ENCODE results near the gene GZMH. TPM values are rescaled to one million over a fixed set of nuclear protein-coding genes. Genes with fewer than 3 reads are reported as not detected.
"Not testable (repeated sequence)": the region's sequence is repeated elsewhere in the genome, so short reads cannot be mapped to it uniquely, and the experiment has no call there.

GZMH gene
- total RNA-seq (under 1 TPM in 4 of 6 donors, not detected in 2; 0.28 to 0.90 (median 0.71) TPM), polyA plus RNA-seq (under 1 TPM; 0.21 to 0.61 TPM)

GRCh38 chr14:24609655-24610344, at the start of gene GZMH:
Gene GZMH, minus strand, starts transcription at chr14:24609685. Its CDS starts 72 bp downstream, at chr14:24609613.
- Histone ChIP-seq H3K9me3 (no peaks in the 10 kb centered on the region), H3K4me1 (no peaks in the 10 kb centered on the region), H3K4me3 (no peak within 1 kb of the TSS), H3K27ac (no peak within 1 kb of the TSS), H3K36me3 (no peaks in the 10 kb centered on the region), H3K27me3 (no peaks in the 10 kb centered on the region)
- 71 to 86% methylated on average over 2 of the region's 2 CpGs for WGBS, 2 donors
- DNase-seq, result no peak
- FAIRE-seq, result no peak
- TF ChIP-seq CTCF (IDR thresholded peaks at IDR 0.05), result no peak
- ATAC-seq, result no peak
- intact Hi-C loops (cut with DNase I), result no loop called here

GRCh38 chr14:24648361-24648760, 38.9 kb upstream of the GZMH start:
- H3K4me3 ChIP-seq; H3K4me1 ChIP-seq; H3K9me3 ChIP-seq; H3K36me3 ChIP-seq; DNase-seq; FAIRE-seq; H3K27ac ChIP-seq; ATAC-seq; intact Hi-C loops (cut with DNase I); H3K27me3 ChIP-seq: not testable (repeated sequence)
- WGBS, 2 donors, result 57 to 59% methylated on average over 1 of the region's 1 CpG

GRCh38 chr14:24639905-24640304, 30.4 kb upstream of the GZMH start:
- Histone ChIP-seq H3K4me3 (no peak overlapping the region), H3K27me3 (no peaks in the 10 kb centered on the region), H3K36me3 (no peaks in the 10 kb centered on the region), H3K27ac (no peak overlapping the region), H3K4me1 (no peaks in the 10 kb centered on the region), H3K9me3 (no peaks in the 10 kb centered on the region)
- intact Hi-C loops (cut with DNase I), result no loop called here
- TF ChIP-seq CTCF (IDR thresholded peaks at IDR 0.05), result no peak
- WGBS, 2 donors, result 44 to 48% methylated on average over 3 of the region's 3 CpGs
- DNase-seq (no peak), FAIRE-seq (no peak), ATAC-seq (no peak)

DNA sequence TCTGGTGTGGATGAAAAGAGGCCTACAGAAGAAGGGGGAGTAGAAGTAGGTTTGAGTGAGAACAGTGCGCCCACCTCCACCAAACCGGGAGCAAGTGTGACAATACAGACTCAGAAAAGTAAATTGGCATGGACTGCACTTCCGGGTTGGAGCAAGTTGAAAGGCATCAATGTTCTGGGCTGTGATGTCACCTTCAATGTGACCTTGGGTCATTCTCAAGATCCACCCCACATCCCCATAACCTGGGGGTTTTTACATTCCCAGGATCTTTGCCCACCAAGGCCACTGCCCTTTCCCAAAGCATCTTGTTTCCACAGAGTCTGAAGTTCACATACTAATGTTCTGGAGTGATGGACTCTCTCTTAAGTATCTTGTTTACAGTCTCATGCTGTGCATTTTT, 29.8 kb upstream of the GZMH start:
- 74 to 79% methylated on average over 3 of the region's 3 CpGs for WGBS, 2 donors

DNA sequence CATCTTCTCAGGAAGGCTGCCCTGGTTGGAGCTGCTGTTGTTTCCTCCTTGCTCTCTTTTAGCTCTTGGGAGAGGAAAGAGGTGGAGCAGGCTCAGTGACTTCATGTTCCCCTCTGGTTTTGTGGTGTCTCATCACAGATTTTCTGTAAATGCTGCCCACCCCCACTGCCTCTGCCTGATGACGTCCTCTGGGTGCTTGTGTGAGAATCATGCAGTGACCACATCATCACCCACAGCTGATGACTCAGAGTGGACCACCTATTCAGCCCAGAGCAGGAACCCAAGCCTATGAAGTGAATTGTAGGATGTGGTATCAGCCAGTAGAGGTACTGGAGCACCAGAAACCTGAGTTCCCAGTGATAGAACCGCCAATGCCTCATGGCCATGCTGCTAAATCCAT, 24.7 kb upstream of the GZMH start, which contains the start of gene GZMB:
GZMB (minus strand) TSS at position 33 of the 400 bp plus-strand sequence; CDS start at position 3, 30 bp downstream.
- H3K9me3 ChIP-seq, result no peaks in the 10 kb centered on the region
- no peak within 1 kb of the TSS for H3K4me3 ChIP-seq
- peaks cover 0 to 3% (median 0%) of the 10 kb centered on the region in 3 donors for H3K4me1 ChIP-seq
- FAIRE-seq (no peak), ATAC-seq (no peak), DNase-seq (no peak)
- WGBS, 2 donors, result 69 to 73% methylated on average over 2 of the region's 2 CpGs
- no peaks in the 10 kb centered on the region for H3K27me3 ChIP-seq
- TF ChIP-seq CTCF (IDR thresholded peaks at IDR 0.05), result no peak
- intact Hi-C loops (cut with DNase I), result no loop called here
- no peaks in the 10 kb centered on the region for H3K36me3 ChIP-seq
- H3K27ac ChIP-seq, result no peak within 1 kb of the TSS

More for the DNA sequence above, 29.8 kb upstream of the GZMH start:
- intact Hi-C loops (cut with DNase I), result no loop called here
- H3K27ac ChIP-seq, result no peak overlapping the region
- TF ChIP-seq CTCF (IDR thresholded peaks at IDR 0.05), result no peak
- no peaks in the 10 kb centered on the region for H3K27me3 ChIP-seq
- H3K4me1 ChIP-seq, result no peaks in the 10 kb centered on the region
- no peaks in the 10 kb centered on the region for H3K36me3 ChIP-seq
- DNase-seq (no peak), FAIRE-seq (no peak), ATAC-seq (no peak)
- no peaks in the 10 kb centered on the region for H3K9me3 ChIP-seq
- no peak overlapping the region for H3K4me3 ChIP-seq

Measured in pancreas (tissue), 10 donors.